GM18867 (cell line): ENCODE data around the gene SLC17A3.

Experiments used
- ATAC-seq: cut with Tn5 transposase; IDR thresholded peaks from one replicate; pipeline ENCODE4 v1.9.1; 2021; ENCODE audit warnings: mild to moderate bottlenecking, moderate library complexity; ENCODE audit not compliant: unreplicated experiment

SLC17A3 gene

GRCh38 chr6:25892877-25893276 lies 18.8 kb upstream of the SLC17A3 start:
- no peak for ATAC-seq

GRCh38 chr6:25889877-25890853 lies 16.1 kb upstream of the SLC17A3 start:
- no peak for ATAC-seq

DNA sequence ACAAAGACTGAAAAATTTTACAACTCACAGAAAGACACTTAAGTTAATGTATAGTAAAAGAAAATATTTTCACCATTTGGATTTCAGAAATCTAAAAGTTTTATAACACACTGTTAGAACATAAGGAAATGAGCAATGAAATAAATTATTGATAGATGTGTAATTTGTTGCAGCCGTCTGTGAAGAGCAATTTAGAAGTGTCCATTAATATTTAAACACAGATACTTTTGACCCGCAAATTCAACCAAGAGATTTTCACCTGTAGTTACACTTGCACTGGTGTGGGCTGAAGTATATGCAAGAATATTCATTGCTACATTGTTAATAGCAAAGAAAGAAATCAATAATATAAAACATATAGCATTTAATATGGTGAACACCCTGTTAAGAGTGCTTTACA lies 14.6 kb upstream of the SLC17A3 start:
- no peak for ATAC-seq

- no peak for ATAC-seq
These were observed 12.0 kb upstream of the SLC17A3 start for GRCh38 chr6:25886066-25886465.

- no peak for ATAC-seq
These were observed 9.9 kb upstream of the SLC17A3 start for GRCh38 chr6:25883991-25884390.

GRCh38 chr6:25883536-25883935 lies 9.5 kb upstream of the SLC17A3 start:
- ATAC-seq = no peak

DNA sequence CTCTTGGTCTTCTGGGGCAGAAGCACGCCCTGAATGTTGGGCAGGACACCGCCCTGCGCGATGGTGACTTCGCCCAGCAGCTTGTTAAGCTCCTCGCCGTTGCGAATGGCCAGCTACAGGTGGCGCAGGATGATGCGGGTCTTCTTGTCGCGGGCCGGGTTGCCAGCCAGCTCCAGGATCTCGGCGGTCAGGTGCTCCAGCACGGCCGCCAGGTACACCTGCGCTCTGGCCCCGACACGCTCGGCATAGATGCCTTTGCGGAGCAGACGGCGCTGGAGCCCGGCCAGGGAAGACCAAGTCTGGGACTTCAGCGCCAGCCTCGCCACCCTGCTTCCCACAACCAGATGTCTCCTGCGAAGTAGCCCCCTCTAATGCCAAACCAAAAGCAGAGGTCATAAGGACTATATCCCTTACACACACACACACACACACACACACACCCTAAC lies 8.0 kb upstream of the SLC17A3 start:
- no peak for ATAC-seq

DNA sequence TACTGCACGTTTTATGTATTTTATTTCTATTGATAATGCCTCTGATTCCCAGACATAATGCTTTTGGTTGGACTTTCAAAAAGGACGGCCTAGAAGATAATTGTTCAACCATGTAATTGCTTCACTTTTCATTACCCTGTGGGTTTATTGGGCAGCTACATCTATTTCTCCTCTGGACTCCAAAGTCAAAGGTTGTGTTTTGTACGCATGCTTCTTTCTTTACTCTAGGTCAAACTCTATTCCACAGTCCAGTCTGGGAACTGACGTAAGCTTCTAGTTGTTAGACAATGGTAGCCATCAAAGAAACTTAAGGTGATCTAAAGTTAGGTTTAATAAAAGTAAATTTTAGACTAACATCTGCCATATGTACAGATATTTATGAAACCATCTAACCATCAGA lies 6.6 kb upstream of the SLC17A3 start:
- ATAC-seq = no peak

GRCh38 chr6:25878721-25879322 lies 4.8 kb upstream of the SLC17A3 start:
- ATAC-seq = no peak

DNA sequence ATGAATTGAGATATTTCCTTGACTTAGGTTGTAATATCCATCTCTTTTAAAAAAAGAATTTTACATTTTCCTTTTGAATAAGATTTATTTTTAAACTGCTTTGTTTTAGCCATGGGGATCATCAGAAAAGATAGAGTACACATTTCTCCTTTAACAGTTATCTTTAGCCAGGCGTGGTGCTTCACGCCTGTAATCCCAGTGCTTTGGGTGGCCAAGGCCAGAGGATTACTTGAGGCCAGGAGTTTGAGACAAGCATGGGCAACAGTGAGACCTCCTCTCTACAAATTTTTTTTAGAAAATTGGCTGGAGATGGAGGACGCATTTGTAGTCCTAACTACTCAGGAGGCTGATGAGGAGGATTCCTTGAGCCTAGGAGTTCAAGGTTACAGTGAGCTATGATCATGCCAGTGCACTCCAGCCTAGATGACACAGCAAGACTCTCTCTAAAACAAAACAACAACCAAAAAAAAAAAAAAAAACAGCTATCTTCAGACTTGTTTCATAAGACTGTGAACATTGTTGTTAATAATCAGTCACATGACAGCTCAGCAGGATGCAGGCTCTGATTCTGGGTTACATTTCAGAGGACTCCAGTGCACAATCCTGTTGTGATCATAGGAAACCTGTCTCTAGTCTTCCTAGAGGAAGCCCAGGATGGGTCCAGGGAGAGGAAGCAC lies 2.0 kb upstream of the SLC17A3 start:
- no peak for ATAC-seq

GRCh38 chr6:25875563-25875905 lies 1.5 kb upstream of the SLC17A3 start:
- no peak for ATAC-seq

DNA sequence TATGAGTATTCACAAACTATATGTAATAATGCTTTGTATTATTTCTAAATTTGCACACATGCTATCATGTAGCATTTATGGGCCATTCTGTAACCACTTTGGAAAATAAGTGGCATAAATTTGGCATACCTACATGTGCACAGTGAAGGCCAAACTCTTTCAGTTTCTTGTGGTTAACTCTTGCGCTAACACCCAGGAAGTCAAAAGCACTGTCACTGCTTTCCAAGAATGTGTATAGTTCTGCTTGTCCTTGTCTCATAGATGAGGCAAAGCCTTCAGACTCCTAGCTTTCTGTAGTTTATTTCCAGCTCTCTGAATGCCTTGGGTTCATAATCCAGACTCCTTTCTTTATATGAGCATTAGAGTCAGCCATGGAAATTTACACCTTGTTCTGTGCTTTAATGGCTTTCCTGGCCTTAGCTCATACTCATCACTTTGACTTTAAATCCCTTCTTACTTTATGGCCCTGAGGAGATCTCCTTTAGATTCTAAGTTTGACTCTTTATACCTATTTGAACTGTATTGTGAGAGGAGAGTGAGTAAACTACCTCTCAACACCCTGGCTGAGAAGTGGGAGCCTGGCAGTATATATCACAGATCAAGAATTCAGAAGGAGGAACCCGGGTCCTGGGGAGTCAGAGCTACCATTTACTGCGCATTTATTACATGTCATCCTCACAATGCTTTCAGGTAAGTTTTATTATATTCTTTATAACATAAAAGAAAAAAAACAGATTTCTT lies 949 bp upstream of the SLC17A3 start:
- ATAC-seq = no peak

GRCh38 chr6:25872814-25873213 lies 1.2 kb downstream of the SLC17A3 start:
- no peak for ATAC-seq

DNA sequence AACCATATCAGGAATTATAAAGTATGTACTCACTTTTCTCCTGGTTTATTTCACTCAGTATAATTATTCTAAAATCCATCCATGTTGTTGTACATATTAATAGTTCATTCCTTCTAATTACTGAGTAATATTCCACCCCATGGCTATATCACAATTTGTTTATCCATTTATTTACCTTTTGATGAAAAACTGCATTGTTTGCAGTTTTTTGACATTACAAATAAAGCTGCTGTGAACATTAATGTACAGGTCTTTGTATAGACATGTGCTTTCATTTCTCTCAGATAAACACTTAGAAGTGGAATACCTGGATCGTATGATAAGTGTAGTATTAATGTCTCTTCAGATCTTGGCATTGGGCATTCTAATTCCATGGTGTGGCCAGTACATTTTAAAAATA lies 4.2 kb downstream of the SLC17A3 start:
- ATAC-seq = no peak

GRCh38 chr6:25868436-25869183 lies 5.4 kb downstream of the SLC17A3 start:
- no peak for ATAC-seq

GRCh38 chr6:25866011-25866410 lies 8.0 kb downstream of the SLC17A3 start:
- no peak for ATAC-seq

DNA sequence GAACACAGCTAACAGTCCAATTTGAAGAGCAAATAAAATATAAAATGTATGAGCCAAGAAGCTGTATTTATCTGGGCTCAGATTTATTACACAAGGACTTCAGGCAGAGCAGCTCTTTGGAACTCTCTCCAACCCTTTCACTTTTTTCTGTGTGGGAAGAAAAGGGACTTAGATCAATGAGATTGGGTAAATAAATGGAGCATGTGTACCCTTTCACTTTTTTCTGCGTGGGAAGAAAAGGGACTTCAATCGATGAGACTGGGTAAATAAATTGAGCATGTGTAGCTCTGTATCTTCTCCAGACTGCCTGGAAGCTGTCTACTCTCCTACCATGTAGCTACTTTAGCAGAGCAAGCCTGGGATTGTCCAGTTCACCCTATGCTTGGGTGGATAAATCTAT lies 10.7 kb downstream of the SLC17A3 start:
- ATAC-seq = no peak

DNA sequence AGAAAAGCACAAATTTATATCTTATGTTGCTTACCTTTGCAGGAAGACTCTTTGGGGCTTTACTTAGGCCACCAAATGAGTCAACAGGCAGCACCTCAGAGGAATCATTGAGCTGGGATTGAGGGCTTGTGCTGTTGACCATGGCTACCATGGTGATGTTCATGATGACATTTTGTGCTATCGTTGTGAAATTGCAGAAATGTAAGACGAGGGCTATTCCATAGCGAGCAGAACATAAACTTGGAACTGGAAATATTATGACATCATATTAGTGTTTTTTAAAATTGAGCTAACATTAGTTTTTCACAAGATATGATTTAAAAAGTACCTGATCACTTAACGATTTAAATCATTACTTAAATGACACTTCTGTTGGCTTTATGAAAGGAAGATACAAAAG lies 11.8 kb downstream of the SLC17A3 start:
- ATAC-seq = no peak

DNA sequence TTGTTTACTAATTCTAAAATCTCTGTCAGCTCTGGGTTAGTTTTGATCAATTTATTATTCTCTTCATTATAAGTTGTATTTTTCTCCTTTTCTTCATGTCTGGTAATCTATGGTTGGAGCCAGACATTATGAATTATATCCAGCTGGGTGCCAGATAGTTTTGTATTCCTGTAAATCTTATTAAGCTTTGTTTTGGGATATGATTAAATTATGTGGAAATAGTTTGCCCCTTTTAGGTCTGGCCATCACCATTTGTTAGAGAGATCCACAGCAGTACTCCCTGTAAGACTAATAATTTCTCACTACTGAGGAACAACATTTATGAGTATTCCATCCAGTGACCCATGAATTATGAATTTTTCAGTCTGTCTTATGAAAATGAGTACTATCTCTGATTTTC lies 21.3 kb downstream of the SLC17A3 start:
- ATAC-seq = no peak

DNA sequence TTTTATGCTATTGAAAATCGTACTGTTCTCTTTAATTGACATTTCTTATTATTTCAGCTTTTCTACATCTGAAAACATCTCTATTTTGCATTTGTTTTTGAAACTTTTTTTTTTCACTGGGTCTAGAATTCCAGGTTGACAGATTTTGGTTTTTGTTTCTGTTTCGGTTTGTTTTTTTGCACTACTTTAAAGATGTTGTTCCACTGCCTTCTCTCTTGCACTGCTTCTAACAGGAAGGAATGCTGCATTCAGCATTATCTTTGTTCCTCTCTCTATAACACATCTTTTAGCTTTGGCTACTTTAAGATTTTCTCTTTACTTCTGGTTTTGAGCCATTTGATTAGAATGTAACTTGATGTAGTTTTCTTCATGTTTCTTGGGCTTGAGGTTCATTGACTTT lies 22.1 kb downstream of the SLC17A3 start:
- no peak for ATAC-seq
